Left hindlimb (tissue), 1 donor: ENCODE results near the gene C1orf21.

ENCODE experiments used
- DNase-seq: peaks from one replicate; pipeline ENCODE4 v3.0.0-alpha.2; 2018

C1orf21 gene

DNA sequence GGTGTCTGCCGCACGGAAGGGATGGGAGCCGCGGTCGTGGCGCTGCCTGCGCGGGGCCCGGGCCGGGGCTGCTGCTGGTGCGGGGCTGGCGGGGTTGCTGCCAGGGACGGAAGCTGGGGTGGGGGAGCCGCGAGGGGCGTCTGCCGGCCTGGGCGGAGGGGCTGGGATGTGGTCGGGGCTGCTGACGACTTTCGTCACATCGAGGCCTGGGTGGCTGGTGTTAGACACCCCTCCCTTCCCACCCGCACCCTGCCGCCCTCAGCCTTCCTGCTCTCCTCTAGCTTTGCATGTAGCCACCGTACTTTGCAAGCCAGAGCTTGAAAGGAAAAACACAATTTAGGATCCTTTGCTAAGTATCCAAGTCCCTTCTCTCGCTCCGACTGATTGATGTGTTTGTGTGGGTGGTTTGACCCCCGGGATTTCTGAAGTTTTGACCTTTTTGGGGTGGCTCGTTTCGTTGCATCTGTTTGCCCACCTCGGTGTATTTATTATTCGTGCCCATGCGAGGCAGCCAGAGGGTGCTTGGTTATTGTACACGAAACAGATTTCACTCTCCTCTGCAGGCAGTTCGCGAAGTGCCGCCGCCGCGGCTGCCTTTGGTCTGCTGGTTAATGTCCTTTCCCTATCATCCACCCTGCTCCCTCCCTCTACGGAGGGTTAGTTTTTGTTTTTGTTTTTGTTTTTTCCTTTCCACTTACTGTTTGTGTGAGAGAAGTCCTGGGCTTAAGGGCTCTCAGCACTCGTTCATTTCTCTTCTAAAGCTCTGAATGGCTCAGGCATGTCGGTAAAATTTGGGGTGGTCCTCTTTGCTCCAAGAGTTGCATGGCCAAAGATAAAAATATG lies 868 bp downstream of the C1orf21 start:
- DNase-seq, result peak; percentile 66

- no peak for DNase-seq
Measured at GRCh38 chr1:184388319-184388889, 1.6 kb downstream of the C1orf21 start.

- no peak for DNase-seq
Measured at GRCh38 chr1:184388971-184389370, 2.1 kb downstream of the C1orf21 start.

GRCh38 chr1:184389446-184389845 lies 2.6 kb downstream of the C1orf21 start:
- no peak for DNase-seq

GRCh38 chr1:184390889-184391288 lies 4.1 kb downstream of the C1orf21 start:
- DNase-seq, result no peak

DNA sequence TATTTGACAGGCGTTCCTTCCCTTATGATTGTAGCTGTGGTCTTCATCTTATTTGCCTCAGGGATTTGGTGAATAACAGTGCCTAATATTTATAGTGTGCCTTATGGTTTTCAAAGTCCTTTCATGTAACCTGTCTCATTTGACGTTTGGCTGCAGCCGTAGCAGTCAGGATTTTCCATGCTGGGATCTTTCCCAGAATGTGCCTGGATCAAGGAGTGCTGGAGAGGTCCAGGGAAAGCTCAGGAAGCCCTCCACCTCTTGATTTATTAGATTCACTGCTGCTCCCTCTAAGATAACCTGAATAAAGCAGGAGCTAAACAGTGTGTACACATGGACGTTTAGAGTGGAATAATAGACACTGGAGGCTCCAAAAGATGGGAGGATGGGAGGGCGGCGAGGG lies 5.2 kb downstream of the C1orf21 start:
- no peak for DNase-seq

DNA sequence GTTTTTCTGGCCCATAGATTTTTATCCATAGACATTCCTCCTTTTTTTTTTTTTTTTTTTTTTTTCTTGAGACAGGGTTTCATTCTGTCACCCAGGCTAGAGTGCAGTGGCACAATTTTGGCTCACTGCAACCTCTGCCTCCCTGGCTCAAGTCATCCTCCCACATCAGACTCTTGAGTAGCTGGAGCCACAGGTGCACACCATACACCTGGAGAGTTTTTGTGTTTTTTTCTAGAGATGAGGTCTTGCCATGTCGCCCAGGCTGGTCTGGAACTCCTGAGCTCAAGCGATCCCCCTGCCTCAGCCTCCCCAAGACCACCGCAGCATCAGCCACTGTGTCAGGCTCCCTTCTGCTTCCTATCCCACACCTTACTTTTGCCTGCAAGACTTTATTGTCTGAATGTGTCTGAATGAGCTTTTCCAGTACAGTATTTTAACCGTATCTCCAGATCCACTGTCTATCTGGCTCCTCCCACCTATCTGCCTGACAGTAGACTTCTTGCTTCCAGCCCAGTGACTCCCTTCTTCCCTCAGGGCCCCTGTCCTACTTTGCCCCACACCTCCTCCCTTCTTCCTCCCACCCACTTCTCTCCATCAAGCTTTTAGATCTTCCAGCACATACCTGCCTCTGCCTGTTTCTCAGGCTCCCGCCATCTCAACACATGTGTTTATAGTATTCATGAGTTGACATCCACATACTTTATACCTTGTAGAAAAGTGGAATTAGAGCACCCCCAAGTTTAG lies 6.1 kb downstream of the C1orf21 start:
- no peak for DNase-seq

DNA sequence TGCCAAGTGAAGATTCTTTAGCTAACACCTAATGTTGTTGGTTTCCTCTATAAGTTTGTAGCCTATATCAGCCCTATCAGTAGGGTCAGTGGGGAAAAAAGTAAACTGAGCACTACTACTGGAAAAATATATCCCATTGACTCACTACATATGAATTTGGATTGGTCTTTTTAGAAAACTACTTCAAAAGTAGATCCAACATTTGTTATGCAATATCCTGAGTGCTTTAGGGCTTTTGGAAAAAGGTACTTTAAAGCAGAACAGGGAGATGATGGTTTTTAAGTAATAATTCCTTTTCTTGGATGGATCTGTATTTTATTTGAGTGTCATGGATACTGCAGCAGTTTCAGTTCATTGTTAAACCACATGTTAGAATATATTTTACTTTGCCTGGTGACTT lies 7.1 kb downstream of the C1orf21 start:
- DNase-seq, result no peak

- DNase-seq, result no peak
Measured at GRCh38 chr1:184395370-184395769, 8.5 kb downstream of the C1orf21 start.

DNA sequence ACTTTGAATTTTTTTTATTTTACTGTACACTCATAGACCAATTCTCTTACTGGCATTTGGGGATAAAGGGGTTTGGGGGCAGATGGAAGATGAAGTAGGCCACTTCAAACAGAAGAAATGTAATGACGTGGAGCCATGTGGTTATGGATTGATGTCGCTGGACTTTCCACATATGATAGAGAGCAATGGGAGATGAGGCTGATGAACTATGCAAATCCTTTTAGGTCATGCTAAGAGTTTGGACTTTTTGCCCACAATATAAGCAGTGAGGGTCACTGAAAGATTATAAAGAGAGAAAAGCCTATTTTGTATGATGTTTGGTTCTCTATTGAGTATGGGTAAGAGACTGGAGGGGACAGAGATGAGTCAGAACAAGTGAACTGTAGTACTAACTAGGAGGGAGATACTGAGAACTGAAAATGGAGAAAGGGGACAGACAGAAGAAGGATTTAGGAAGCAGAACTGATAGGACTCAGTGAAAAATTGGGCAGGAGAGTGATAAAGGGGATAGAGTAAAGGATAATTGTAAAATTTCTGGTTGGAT lies 9.2 kb downstream of the C1orf21 start:
- no peak for DNase-seq

- no peak for DNase-seq
Measured at GRCh38 chr1:184399192-184399847, 12.5 kb downstream of the C1orf21 start.

DNA sequence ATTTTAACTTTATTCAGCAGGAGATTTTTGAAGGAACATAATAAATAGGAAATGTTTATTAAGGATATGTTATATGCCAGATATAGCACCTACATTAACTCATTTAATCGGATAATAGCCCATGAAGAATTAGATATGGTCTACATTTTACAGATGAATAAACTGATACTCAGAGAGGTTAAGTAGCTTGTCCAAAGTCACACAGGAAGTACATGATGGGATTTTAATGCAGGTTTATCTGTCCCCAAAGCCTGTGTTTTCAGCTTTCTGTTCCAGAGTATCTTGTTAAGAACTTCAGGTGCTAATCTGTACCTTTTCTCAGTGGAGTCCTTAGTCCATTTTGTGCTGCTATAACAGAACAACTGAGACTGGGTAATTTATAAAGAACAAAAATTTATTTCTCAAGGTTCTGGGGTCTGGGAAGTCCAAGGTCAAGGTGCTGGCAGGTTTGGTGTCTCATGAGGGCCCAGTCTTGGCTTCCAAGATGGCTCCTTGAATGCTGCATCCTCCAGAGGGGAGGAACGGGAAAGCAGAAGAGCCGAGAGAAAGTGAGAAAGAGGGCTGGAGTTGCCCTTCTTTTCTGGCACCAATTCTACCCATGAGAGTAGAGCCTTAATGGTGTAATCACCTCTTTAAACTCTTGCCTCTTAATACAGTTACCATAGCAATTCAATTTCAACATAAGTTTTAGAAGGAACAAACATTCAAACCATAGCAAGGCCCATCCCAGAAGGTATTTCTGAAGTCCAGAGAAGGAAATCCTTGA lies 17.3 kb downstream of the C1orf21 start:
- no peak for DNase-seq

- no peak for DNase-seq
Measured at GRCh38 chr1:184404727-184405027, 17.8 kb downstream of the C1orf21 start.

- no peak for DNase-seq
Measured at GRCh38 chr1:184405094-184405800, 18.4 kb downstream of the C1orf21 start.

DNA sequence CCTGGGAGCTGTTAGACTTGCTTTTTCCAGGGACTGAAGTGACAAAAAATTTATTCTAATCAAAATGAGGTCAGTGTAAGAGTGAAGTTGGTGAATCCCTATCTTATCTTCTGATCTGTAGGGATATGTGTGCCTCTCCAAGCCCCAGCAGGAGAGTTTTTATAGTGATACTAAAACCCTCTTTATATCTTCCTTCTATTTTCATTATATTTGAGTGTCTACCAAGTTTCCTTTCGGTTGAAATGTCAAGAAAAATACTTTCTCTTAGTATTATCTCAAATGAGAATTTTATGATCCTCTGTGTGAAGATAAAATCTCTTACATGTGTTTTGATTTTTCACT lies 18.9 kb downstream of the C1orf21 start:
- DNase-seq, result no peak

DNA sequence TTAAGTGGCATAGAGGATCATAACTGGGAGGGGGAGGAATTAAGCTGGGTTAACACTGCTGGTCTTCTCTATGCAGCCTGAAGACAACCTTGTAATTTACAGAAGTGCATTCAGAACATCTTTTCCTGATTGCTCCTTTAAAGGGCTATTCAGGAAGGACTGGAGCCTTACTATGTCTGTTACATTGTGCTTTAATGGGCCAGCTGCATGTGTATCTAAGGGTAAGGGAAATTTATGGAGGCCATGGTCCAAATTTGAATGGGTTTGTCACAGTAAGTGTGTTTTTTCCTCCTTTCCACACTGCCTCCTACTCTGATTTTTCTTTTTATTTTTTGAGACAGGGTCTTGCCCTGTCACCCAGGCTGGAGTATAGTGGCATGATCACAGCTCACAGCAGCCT lies 19.6 kb downstream of the C1orf21 start:
- DNase-seq, result no peak

GRCh38 chr1:184407816-184408510 lies 21.1 kb downstream of the C1orf21 start:
- no peak for DNase-seq

DNA sequence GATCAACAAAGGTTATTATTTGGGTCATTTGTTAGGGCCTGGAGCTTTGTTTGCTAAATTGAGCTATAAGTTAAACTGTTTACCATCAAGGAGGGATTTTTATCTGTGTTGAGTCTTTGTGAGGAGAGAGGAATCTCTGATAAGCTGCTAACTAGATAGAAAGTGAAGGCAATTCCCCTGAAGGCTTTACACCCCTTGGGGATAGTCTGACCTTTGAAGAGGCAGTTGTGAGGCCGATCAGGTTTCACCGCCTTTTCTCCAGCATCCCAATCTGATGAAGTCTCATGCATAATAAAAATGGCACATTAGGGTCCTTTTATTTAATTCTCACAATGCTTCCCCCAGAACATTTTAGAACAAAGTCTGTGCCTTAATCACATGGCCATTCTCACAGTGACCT lies 21.8 kb downstream of the C1orf21 start:
- no peak for DNase-seq

DNA sequence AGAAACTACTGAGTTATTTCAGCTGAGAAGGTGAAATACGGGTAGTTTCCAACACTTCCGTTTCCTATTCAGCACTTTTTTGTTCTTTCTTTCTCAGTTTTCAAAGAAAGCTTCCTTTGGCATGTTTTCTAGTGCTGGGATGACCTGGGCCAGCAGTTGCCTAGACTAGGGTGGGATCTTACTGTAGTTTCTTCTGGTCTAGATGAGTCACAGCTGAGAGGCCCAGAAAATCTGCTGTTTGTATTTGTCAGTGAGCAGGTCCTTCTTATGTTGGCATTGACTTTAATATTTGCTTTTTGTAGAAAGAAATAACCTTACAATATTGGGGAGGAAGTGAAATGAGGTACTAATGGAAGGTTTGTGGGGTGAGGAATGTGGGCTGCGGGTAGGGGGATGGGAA lies 22.2 kb downstream of the C1orf21 start:
- DNase-seq, result no peak

- no peak for DNase-seq
Measured at GRCh38 chr1:184412472-184412871, 25.6 kb downstream of the C1orf21 start.

DNA sequence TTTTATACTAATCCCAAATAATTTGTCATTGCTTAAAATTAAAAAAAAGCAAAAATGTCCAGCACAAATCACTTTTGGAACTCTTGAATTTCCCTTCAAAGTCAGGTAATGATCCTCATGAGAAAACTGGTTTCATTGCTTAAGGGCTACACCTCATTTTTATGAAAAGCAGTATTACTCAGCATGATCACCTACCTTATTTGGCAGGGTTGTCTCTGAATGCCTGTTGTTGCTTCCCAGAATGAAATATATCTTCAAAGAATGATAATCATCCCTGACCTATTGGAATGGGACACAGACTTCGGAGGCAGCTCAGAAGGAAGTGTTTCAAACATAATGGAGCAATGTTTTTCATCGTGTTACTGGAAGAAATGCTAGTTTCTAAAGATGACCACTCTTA lies 29.7 kb downstream of the C1orf21 start:
- DNase-seq, result no peak
